Right cardiac atrium (tissue), 5 donors: ENCODE results near the gene B3GALT5. TPM values are rescaled to one million over a fixed set of nuclear protein-coding genes. Genes with fewer than 3 reads are reported as not detected.
A peak's percentile ranks its signal among the peaks of the same experiment; 100 is the strongest.

Experiments used
- ATAC-seq, 2 donors: fragments of 200-7000 bp; cut with Tn5 transposase; one replicate each; pipeline versions ENCODE4 v1.8.0 to v1.9.1; 2020; ENCODE audit warnings: moderate library complexity in 2 of 2, mild to moderate bottlenecking in 1 of 2
- DNase-seq, 3 donors: peaks; one replicate each; pipeline ENCODE4 v3.0.0-alpha.2; 2020
- H3K27ac ChIP-seq: one replicate; pipeline ENCODE4 v1.5.1; 2013; ENCODE audit warnings: mild to moderate bottlenecking, low read length, control low read depth, moderate library complexity
- H3K27me3 ChIP-seq: one replicate; pipeline ENCODE4 v1.6.1; 2013; ENCODE audit not compliant: control insufficient read depth, insufficient read depth
- H3K4me1 ChIP-seq: one replicate; pipeline ENCODE4 v1.6.1; 2013; ENCODE audit warnings: low read length; ENCODE audit not compliant: control insufficient read depth, insufficient read depth
- H3K4me3 ChIP-seq: one replicate; pipeline ENCODE4 v1.5.1; 2013; ENCODE audit warnings: low read length, control low read depth
- H3K9me3 ChIP-seq: one replicate; pipeline ENCODE4 v1.6.1; 2013; ENCODE audit warnings: low read length; ENCODE audit not compliant: control insufficient read depth
- WGBS: extraction: QIAGEN DNeasy Blood & Tissue Kit; methylation state at CpG from one replicate; pipeline ENCODE4 v1.1.7; 2013; 5-methylcytosine and 5-hydroxymethylcytosine counted together
- intact Hi-C, 4 donors: fragments of 100-400 bp; cut with DNase I; formaldehyde crosslinking; loops; one replicate each; pipeline versions ENCODE4 v1.11.0 to v1.14.0; 2022 to 2023
- long read RNA-seq, 4 donors: library from polyadenylated mRNA; unstranded; transcript quantifications; one replicate each; pipeline ENCODE4 v2.0.0, GENCODE V29; 2020 to 2021
- polyA plus RNA-seq: library from polyadenylated mRNA; stranded (reverse); fragments of 200-250 nt; gene quantifications from one replicate; pipeline ENCODE4 v1.2.3, GENCODE V29; 2013
- total RNA-seq, 4 donors: library from RNA; stranded (reverse); fragmentation: NEBNext Ultra II Directional; extraction: Animal tissue kit (Norgen Biotek cat#: 25700); gene quantifications; one replicate each; pipeline ENCODE4 v1.2.1, GENCODE V29; 2021
- donor health status: healthy with polysubstance abuse.
- donor health status: DM: no; HTN: yes; CAD: no.
- donor health status: DM: no; HTN: no; CAD: no.
- donor health status: DM: no; HTN: yes; CAD: no; lungs with severe emphysema.
- donor health status: DM: yes; HTN: yes; CAD: no.

B3GALT5 gene
- total RNA-seq, result under 1 TPM; 0.03 to 0.25 (median 0.07) TPM
- polyA plus RNA-seq, result 0.16 TPM
- long read RNA-seq, donor 1, result 0 reads
- long read RNA-seq, donor 2, result 0 reads
- long read RNA-seq, donor 3, result 0 reads
- long read RNA-seq, donor 4, result 0 reads

- ATAC-seq (no peak), DNase-seq (no peak)
- no peaks in the 10 kb centered on the region for H3K4me1 ChIP-seq
- H3K27me3 ChIP-seq, result no peaks in the 10 kb centered on the region
- WGBS, result 6% methylated on average over 63 of the region's 63 CpGs
- H3K9me3 ChIP-seq, result no peaks in the 10 kb centered on the region
- intact Hi-C loops, result no loop called here
- H3K27ac ChIP-seq, result no peak within 1 kb of the TSS
- peak within 1 kb of the TSS; percentile 51 for H3K4me3 ChIP-seq
Observed at GRCh38 chr21:39612233-39613040, at the start of gene B3GALT5. Gene B3GALT5 (plus strand): TSS chr21:39612940. CDS start chr21:39660560, 47,620 bp downstream.

DNA sequence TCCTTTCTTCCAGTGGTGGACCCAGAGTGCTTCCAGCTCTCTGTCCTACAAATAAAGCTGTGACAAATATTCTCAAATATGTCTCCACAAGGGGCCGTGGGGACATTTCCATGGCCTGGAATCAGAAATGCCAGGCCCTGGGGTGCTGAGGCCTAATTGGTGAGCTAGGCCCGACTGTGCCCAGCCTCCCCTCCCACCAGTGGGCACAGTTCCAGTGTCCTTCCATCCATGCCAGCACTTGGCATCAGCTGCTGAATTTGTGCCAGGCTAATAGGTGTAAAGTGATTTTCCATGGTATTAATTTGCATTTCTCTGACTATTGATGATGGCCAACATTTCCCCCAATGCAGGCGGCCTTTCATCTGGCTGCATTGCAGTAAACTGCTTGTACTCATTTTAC is 48.5 kb upstream of the B3GALT5 start:
- 60% methylated on average over 3 of the region's 3 CpGs for WGBS
- intact Hi-C loops, result no loop called here
- Histone ChIP-seq H3K4me1 (no peaks in the 10 kb centered on the region), H3K27ac (peak overlapping the region; percentile 24), H3K4me3 (no peak overlapping the region), H3K9me3 (no peaks in the 10 kb centered on the region), H3K27me3 (no peaks in the 10 kb centered on the region)
- peak; percentile 28 to 65 (median 60) for DNase-seq
- peak; percentile 74 to 79 for ATAC-seq

- intact Hi-C loops, result no loop called here
- no peak for DNase-seq
- no peak overlapping the region for H3K4me3 ChIP-seq
- no peaks in the 10 kb centered on the region for H3K4me1 ChIP-seq
- no peak overlapping the region for H3K27ac ChIP-seq
- no peak for ATAC-seq
- 89% methylated on average over 18 of the region's 18 CpGs for WGBS
- no peaks in the 10 kb centered on the region for H3K27me3 ChIP-seq
- no peaks in the 10 kb centered on the region for H3K9me3 ChIP-seq
Observed at GRCh38 chr21:39567180-39567972, 45.4 kb upstream of the B3GALT5 start.

- ATAC-seq (peak in 1 of 2 donors; percentile 23), DNase-seq (no peak)
- Histone ChIP-seq H3K27me3 (no peaks in the 10 kb centered on the region), H3K4me1 (no peaks in the 10 kb centered on the region), H3K9me3 (no peaks in the 10 kb centered on the region), H3K4me3 (no peak overlapping the region), H3K27ac (no peak overlapping the region)
- intact Hi-C loops, result no loop called here
- 53% methylated on average over 8 of the region's 8 CpGs for WGBS
Observed at GRCh38 chr21:39568361-39568760, 44.4 kb upstream of the B3GALT5 start.

DNA sequence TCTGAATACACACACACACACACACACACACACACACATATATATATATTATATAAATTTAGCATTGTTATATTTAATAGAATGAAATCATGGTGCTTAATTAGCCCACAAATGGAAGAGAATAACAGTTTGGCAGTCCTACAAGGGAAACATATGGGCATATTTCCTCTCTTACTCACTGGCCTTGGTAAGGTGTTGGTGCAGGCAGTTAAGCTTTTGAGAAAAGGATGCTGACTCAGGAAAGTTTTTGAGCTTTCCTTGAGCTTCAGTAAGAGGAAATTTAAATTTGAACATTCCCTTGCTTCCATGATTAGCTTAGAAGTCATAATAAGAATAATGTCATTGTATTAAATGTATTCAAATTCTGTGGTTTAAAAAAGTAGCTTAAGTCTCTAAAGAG is 37.0 kb upstream of the B3GALT5 start:
- no peak for ATAC-seq

DNA sequence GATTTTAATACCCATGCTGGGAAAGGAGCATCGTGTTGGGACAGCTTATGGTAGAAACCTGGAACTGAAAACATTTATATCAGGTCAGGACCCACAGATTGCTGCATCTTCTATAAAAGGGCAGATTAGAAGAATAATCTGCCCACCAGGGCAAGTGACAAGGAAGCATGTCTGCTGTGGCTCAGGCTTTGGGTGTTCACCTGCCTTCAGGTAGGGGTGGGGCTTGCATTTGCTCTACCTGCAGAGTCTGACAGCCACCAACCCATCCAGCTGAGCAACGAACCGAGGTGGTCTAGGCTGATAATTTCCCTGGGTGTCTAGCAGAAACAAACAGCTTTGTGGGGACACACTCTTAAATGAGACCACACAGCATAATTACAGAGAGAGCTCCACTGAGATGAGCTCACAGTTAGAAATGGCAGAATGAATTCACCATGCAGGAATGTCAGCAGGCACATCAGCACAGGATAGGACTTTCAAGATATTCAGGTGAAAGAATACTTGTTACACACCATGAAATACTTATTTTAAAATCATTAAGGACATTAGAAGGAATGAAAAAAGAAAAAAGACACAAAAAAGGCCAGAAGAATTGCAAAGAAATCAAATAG is 36.1 kb upstream of the B3GALT5 start:
- H3K27ac ChIP-seq, result no peak overlapping the region
- ATAC-seq (no peak), DNase-seq (no peak)
- H3K9me3 ChIP-seq, result no peaks in the 10 kb centered on the region
- no peaks in the 10 kb centered on the region for H3K27me3 ChIP-seq
- WGBS, result 62% methylated on average over 3 of the region's 3 CpGs
- H3K4me1 ChIP-seq, result no peaks in the 10 kb centered on the region
- no peak overlapping the region for H3K4me3 ChIP-seq
- intact Hi-C loops, result no loop called here

More for the DNA sequence above, 37.0 kb upstream of the B3GALT5 start:
- H3K27ac ChIP-seq, result no peak overlapping the region
- no peaks in the 10 kb centered on the region for H3K4me1 ChIP-seq
- H3K4me3 ChIP-seq, result no peak overlapping the region
- H3K9me3 ChIP-seq, result no peaks in the 10 kb centered on the region
- H3K27me3 ChIP-seq, result no peaks in the 10 kb centered on the region
- no peak for DNase-seq
- intact Hi-C loops, result no loop called here

DNA sequence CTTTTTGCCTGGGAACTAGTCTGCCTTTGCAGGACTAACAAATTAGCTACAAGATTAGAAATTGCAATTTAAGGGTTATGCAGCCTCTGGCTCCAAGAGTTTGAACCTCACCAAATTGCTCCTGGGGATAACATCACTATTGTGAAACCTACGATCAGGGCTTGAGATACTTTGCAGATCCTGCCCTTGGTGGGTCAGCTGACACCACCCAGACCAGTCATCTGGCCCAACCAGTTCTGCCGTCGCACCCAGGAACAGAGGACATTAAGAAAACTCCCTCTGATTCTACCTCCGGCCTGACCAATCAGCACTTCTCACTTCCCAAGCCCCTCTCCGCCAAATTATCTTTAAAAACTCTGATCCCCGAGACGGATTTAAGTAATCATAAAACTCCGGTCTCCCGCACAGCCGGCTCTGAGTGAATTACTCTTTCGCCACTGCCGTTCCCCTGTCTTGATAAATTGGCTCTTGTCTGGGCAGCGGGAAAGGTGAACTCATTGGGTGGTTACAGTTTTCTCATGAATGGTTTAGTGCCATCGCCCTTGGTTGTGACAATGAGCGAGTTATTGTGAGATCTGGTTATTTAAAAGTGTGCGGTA is 32.9 kb upstream of the B3GALT5 start:
- ATAC-seq, result no peak
- no peak for DNase-seq
- WGBS, result 90% methylated on average over 16 of the region's 16 CpGs
- Histone ChIP-seq H3K4me1 (no peaks in the 10 kb centered on the region), H3K4me3 (no peak overlapping the region), H3K27ac (no peak overlapping the region), H3K27me3 (no peaks in the 10 kb centered on the region), H3K9me3 (no peaks in the 10 kb centered on the region)
- intact Hi-C loops, result no loop called here

DNA sequence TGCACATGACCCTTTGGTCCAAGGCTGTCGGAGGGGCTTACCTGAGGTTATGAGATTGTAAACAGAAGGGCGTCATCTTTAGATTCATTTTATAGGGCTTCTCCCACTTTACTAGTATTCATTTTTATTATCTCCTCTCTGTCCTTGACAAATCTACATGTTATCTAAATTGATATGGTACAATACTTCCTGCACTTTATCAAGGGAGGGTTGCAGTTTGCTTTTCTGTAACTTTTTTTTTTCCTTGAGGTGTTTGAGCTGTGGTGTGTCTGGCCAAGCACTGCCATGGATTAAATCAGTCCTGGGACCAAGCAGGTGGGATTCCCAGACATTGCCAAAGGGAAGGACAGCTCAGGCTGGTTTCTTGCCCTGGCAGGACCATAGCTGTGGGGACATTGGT is 32.0 kb upstream of the B3GALT5 start:
- Histone ChIP-seq H3K4me3 (no peak overlapping the region), H3K9me3 (no peaks in the 10 kb centered on the region), H3K27ac (no peak overlapping the region), H3K27me3 (no peaks in the 10 kb centered on the region), H3K4me1 (no peaks in the 10 kb centered on the region)
- intact Hi-C loops, result no loop called here
- 42% methylated on average over 2 of the region's 2 CpGs for WGBS
- no peak for DNase-seq
- no peak for ATAC-seq

GRCh38 chr21:39581414-39581813 is 31.3 kb upstream of the B3GALT5 start:
- no peak for DNase-seq
- no peaks in the 10 kb centered on the region for H3K4me1 ChIP-seq
- no peaks in the 10 kb centered on the region for H3K27me3 ChIP-seq
- WGBS, result 94% methylated on average over 3 of the region's 3 CpGs
- no peak overlapping the region for H3K27ac ChIP-seq
- ATAC-seq, result no peak
- no peak overlapping the region for H3K4me3 ChIP-seq
- intact Hi-C loops, result no loop called here
- H3K9me3 ChIP-seq, result no peaks in the 10 kb centered on the region

GRCh38 chr21:39582749-39583148 is 30.0 kb upstream of the B3GALT5 start:
- H3K4me1 ChIP-seq, result no peaks in the 10 kb centered on the region
- no peaks in the 10 kb centered on the region for H3K9me3 ChIP-seq
- intact Hi-C loops, result no loop called here
- DNase-seq, result no peak
- H3K27ac ChIP-seq, result no peak overlapping the region
- no peak overlapping the region for H3K4me3 ChIP-seq
- no peaks in the 10 kb centered on the region for H3K27me3 ChIP-seq
- 96% methylated on average over 4 of the region's 4 CpGs for WGBS
- no peak for ATAC-seq
